Choroid plexus epithelial cell (primary cell): ENCODE results near the gene LLGL1.

Source experiments
- DNase-seq: peaks from one replicate; pipeline ENCODE4 v3.0.0-alpha.2; 2010; ENCODE audit warnings: low read depth
- H3K4me3 ChIP-seq: 2 replicates; pipeline ENCODE4 v1.5.1; 2011; ENCODE audit warnings: low read depth, mild to moderate bottlenecking, control low read depth, low read length, moderate library complexity
- CTCF ChIP-seq: conservative IDR thresholded peaks from 2 replicates; pipeline ENCODE4 v1.5.1; 2011; ENCODE audit warnings: low read depth, mild to moderate bottlenecking, control low read depth, inconsistent platforms, low read length, moderate library complexity

LLGL1 gene

DNA sequence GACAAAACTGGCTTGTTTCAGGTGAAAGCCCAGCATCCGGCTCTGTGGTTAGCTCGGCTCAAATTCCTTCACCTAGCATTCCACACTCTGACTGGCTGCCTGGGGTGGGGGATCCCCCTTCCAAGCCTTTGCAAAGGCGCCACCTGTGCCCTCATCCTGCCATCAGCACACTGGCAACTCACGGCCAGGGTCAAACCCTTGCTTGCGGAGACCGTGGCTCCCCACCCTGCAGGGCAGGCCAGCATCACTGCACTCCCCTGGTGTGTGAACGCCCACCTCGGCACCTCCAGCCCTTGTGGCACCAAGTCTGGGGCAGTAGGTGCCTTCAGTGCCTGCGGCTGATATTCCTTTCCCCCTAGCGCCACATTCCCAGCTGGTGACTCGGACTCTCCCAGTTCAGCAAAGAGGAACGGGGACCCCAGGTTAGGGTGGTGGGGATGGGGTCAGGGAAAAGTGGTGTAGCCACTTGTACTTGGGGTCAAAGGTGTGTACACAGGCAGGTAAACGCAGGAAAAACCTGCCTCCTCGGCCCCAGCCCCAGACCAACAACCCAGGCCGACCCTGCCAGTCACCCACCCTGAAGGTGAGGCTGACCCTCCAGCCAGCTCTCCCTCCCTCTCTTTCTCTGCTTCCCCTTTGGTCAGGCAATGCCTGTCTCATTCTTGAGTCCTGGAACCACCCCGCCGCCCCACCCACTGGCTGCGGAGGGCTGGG lies 32.0 kb downstream of the LLGL1 start:
- peak overlapping the region; percentile 90 for H3K4me3 ChIP-seq
- TF ChIP-seq CTCF, result no peak
- peak; percentile 35 for DNase-seq

- TF ChIP-seq CTCF, result no peak
- DNase-seq, result peak; percentile 29
Observed at GRCh38 chr17:18257982-18258355, 32.5 kb downstream of the LLGL1 start.

GRCh38 chr17:18258356-18259038 lies 33.1 kb downstream of the LLGL1 start, which contains the start of gene FLII:
FLII (minus strand) TSS chr17:18258738; CDS start chr17:18258690, 48 bp downstream.
- H3K4me3 ChIP-seq, result peak within 1 kb of the TSS; percentile 90
- DNase-seq, result peak; percentile 16
- TF ChIP-seq CTCF, result no peak

More at GRCh38 chr17:18257982-18258355, 32.5 kb downstream of the LLGL1 start:
- H3K4me3 ChIP-seq, result peak overlapping the region; percentile 90

- no peak for DNase-seq
- H3K4me3 ChIP-seq, result peak overlapping the region; percentile 47
- no peak for TF ChIP-seq CTCF
Observed at GRCh38 chr17:18259621-18260331, 34.3 kb downstream of the LLGL1 start.

GRCh38 chr17:18260332-18261145 lies 35.1 kb downstream of the LLGL1 start, which contains the start of gene MIEF2:
MIEF2 (plus strand) TSS chr17:18260662; CDS start chr17:18262721, 2,059 bp downstream.
- H3K4me3 ChIP-seq, result peak within 1 kb of the TSS; percentile 97
- DNase-seq, result peak; percentile 96
- TF ChIP-seq CTCF, result no peak

DNA sequence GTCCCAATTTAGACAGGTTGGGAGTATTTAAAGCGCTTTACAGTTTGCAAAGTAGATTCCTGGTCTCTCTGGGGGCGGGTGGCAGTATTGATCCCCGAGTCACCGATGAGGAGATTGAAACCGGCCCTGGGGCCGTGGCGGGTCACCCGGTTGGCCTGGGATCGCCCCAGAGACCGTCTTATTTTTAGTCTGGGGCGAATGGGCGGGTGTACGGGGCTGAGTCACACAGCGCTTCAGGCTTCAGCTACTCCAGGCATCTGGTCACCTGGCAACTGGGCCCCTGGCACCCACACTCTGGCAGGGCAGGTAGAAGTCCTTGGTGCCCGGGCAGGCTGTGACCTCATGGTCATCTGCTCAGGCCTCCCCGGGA lies 35.7 kb downstream of the LLGL1 start:
- DNase-seq, result peak; percentile 48
- H3K4me3 ChIP-seq, result peak overlapping the region; percentile 97
- no peak for TF ChIP-seq CTCF
